Keratinocyte (primary cell): ENCODE data around the gene PLXNA3.

Source experiments
- CTCF ChIP-seq, 3 experiments: IDR thresholded peaks in 1 of 3; conservative IDR thresholded peaks in 1 of 3; optimal IDR thresholded peaks in 1 of 3; 2 replicates in 2 of 3; 3 replicates in 1 of 3; pipeline versions ENCODE3 to v1.5.1; 2011; ENCODE audit warnings: low read length in 3 of 3, mild to moderate bottlenecking in 3 of 3, moderate library complexity in 2 of 3, control low read depth in 1 of 3, inconsistent platforms in 1 of 3; ENCODE audit not compliant: insufficient read depth in 2 of 3; ENCODE audit errors: extremely low read depth in 1 of 3
- EZH2 ChIP-seq: IDR thresholded peaks from one replicate; pipeline ENCODE4 v1.6.1; 2012; ENCODE audit warnings: inconsistent platforms, mild to moderate bottlenecking, low read length, moderate library complexity

GRCh38 chrX:154505734-154506133, 47.7 kb downstream of the PLXNA3 start:
- no peak for TF ChIP-seq EZH2
- no peak for TF ChIP-seq CTCF (optimal IDR thresholded peaks at IDR 0.05 in 1 of 3, IDR thresholded peaks at IDR 0.05 in 1 of 3, conservative IDR thresholded peaks at IDR 0.05 in 1 of 3; ENCODE audit: extremely low read depth in 1 of 3, insufficient read depth in 2 of 3, low read length in 3 of 3)
